ENCODE measurements around the gene ADAM22. TPM values are rescaled to one million over a fixed set of nuclear protein-coding genes. Genes with fewer than 3 reads are reported as not detected.

Gene ADAM22
- total and polyA plus RNA-seq, 2 experiments from 2014 or later: 2.7 to 18.7 TPM

DNA sequence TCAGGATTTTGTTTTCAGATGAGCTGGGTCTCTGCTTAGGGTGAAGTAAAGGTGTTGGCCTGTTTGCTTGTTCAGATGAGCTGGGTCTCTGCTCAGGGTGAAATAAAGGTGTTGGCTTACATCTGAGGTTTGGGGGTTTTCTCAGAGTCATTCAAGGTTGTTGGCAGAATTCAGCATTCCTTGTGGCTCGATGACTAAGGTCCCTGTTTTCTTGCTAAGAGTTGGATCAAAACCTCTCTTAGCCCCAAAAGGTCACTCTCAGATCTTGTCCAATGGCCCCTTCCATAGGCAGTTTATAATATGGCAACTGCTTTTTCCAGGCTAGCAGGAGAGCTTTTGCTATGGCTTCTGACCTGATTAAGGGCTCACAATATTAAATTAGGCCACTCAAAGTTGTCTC lies 106.6 kb downstream of the ADAM22 start:
- ATAC-seq (no peak), DNase-seq (ENCODE audit: low spot score) (no peak)
- no peaks in the 10 kb centered on the region for H3K36me3 ChIP-seq (ENCODE audit: insufficient read depth)
- H3K9me3 Mint-ChIP-seq: no peaks in the 10 kb centered on the region; the same call in 2 of the 3 replicates
- no peak overlapping the region for H3K4me3 Mint-ChIP-seq
- H3K27me3 ChIP-seq (ENCODE audit: insufficient read depth): no peaks in the 10 kb centered on the region
- H3K27ac ChIP-seq (ENCODE audit: low read depth): no peak overlapping the region
- TF ChIP-seq EZH2phosphoT487 (IDR thresholded peaks at IDR 0.05; ENCODE audit: unreplicated experiment) (no peak), EZH2 (IDR thresholded peaks at IDR 0.05; ENCODE audit: low read depth, unreplicated experiment) (no peak), JUNB (IDR thresholded peaks at IDR 0.05; ENCODE audit: unreplicated experiment) (no peak), STAT1 (IDR thresholded peaks at IDR 0.05; ENCODE audit: unreplicated experiment) (no peak), POLR2AphosphoS5 (IDR thresholded peaks at IDR 0.05; ENCODE audit: low read depth) (no peak), ZNF331 (CRISPR knock-in tag; IDR thresholded peaks at IDR 0.05; ENCODE audit: low read depth) (no peak), CREB1 (CRISPR knock-in tag; IDR thresholded peaks at IDR 0.05; ENCODE audit: low read depth) (no peak), ZNF114 (CRISPR knock-in tag; IDR thresholded peaks at IDR 0.05) (no peak), NANOG (IDR thresholded peaks at IDR 0.05; ENCODE audit: borderline replicate concordance) (no peak)
- TF ChIP-seq, protein P1, sequence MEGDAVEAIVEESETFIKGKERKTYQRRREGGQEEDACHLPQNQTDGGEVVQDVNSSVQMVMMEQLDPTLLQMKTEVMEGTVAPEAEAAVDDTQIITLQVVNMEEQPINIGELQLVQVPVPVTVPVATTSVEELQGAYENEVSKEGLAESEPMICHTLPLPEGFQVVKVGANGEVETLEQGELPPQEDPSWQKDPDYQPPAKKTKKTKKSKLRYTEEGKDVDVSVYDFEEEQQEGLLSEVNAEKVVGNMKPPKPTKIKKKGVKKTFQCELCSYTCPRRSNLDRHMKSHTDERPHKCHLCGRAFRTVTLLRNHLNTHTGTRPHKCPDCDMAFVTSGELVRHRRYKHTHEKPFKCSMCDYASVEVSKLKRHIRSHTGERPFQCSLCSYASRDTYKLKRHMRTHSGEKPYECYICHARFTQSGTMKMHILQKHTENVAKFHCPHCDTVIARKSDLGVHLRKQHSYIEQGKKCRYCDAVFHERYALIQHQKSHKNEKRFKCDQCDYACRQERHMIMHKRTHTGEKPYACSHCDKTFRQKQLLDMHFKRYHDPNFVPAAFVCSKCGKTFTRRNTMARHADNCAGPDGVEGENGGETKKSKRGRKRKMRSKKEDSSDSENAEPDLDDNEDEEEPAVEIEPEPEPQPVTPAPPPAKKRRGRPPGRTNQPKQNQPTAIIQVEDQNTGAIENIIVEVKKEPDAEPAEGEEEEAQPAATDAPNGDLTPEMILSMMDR (conservative IDR thresholded peaks at IDR 0.05; ENCODE audit: low read depth in 2 of 2): no peak
- TF ChIP-seq, protein P2, sequence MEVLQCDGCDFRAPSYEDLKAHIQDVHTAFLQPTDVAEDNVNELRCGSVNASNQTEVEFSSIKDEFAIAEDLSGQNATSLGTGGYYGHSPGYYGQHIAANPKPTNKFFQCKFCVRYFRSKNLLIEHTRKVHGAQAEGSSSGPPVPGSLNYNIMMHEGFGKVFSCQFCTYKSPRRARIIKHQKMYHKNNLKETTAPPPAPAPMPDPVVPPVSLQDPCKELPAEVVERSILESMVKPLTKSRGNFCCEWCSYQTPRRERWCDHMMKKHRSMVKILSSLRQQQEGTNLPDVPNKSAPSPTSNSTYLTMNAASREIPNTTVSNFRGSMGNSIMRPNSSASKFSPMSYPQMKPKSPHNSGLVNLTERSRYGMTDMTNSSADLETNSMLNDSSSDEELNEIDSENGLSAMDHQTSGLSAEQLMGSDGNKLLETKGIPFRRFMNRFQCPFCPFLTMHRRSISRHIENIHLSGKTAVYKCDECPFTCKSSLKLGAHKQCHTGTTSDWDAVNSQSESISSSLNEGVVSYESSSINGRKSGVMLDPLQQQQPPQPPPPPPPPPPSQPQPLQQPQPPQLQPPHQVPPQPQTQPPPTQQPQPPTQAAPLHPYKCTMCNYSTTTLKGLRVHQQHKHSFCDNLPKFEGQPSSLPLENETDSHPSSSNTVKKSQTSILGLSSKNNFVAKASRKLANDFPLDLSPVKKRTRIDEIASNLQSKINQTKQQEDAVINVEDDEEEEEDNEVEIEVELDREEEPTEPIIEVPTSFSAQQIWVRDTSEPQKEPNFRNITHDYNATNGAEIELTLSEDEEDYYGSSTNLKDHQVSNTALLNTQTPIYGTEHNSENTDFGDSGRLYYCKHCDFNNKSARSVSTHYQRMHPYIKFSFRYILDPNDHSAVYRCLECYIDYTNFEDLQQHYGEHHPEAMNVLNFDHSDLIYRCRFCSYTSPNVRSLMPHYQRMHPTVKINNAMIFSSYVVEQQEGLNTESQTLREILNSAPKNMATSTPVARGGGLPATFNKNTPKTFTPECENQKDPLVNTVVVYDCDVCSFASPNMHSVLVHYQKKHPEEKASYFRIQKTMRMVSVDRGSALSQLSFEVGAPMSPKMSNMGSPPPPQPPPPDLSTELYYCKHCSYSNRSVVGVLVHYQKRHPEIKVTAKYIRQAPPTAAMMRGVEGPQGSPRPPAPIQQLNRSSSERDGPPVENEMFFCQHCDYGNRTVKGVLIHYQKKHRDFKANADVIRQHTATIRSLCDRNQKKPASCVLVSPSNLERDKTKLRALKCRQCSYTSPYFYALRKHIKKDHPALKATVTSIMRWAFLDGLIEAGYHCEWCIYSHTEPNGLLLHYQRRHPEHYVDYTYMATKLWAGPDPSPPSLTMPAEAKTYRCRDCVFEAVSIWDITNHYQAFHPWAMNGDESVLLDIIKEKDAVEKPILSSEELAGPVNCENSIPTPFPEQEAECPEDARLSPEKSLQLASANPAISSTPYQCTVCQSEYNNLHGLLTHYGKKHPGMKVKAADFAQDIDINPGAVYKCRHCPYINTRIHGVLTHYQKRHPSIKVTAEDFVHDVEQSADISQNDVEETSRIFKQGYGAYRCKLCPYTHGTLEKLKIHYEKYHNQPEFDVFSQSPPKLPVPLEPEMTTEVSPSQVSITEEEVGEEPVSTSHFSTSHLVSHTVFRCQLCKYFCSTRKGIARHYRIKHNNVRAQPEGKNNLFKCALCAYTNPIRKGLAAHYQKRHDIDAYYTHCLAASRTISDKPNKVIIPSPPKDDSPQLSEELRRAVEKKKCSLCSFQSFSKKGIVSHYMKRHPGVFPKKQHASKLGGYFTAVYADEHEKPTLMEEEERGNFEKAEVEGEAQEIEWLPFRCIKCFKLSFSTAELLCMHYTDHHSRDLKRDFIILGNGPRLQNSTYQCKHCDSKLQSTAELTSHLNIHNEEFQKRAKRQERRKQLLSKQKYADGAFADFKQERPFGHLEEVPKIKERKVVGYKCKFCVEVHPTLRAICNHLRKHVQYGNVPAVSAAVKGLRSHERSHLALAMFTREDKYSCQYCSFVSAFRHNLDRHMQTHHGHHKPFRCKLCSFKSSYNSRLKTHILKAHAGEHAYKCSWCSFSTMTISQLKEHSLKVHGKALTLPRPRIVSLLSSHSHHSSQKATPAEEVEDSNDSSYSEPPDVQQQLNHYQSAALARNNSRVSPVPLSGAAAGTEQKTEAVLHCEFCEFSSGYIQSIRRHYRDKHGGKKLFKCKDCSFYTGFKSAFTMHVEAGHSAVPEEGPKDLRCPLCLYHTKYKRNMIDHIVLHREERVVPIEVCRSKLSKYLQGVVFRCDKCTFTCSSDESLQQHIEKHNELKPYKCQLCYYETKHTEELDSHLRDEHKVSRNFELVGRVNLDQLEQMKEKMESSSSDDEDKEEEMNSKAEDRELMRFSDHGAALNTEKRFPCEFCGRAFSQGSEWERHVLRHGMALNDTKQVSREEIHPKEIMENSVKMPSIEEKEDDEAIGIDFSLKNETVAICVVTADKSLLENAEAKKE (CRISPR knock-in tag; IDR thresholded peaks at IDR 0.05): no peak
- TF ChIP-seq, protein P3, sequence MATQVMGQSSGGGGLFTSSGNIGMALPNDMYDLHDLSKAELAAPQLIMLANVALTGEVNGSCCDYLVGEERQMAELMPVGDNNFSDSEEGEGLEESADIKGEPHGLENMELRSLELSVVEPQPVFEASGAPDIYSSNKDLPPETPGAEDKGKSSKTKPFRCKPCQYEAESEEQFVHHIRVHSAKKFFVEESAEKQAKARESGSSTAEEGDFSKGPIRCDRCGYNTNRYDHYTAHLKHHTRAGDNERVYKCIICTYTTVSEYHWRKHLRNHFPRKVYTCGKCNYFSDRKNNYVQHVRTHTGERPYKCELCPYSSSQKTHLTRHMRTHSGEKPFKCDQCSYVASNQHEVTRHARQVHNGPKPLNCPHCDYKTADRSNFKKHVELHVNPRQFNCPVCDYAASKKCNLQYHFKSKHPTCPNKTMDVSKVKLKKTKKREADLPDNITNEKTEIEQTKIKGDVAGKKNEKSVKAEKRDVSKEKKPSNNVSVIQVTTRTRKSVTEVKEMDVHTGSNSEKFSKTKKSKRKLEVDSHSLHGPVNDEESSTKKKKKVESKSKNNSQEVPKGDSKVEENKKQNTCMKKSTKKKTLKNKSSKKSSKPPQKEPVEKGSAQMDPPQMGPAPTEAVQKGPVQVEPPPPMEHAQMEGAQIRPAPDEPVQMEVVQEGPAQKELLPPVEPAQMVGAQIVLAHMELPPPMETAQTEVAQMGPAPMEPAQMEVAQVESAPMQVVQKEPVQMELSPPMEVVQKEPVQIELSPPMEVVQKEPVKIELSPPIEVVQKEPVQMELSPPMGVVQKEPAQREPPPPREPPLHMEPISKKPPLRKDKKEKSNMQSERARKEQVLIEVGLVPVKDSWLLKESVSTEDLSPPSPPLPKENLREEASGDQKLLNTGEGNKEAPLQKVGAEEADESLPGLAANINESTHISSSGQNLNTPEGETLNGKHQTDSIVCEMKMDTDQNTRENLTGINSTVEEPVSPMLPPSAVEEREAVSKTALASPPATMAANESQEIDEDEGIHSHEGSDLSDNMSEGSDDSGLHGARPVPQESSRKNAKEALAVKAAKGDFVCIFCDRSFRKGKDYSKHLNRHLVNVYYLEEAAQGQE (IDR thresholded peaks at IDR 0.05; ENCODE audit: unreplicated experiment): no peak
- TF ChIP-seq, protein P4, sequence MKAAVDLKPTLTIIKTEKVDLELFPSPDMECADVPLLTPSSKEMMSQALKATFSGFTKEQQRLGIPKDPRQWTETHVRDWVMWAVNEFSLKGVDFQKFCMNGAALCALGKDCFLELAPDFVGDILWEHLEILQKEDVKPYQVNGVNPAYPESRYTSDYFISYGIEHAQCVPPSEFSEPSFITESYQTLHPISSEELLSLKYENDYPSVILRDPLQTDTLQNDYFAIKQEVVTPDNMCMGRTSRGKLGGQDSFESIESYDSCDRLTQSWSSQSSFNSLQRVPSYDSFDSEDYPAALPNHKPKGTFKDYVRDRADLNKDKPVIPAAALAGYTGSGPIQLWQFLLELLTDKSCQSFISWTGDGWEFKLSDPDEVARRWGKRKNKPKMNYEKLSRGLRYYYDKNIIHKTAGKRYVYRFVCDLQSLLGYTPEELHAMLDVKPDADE (IDR thresholded peaks at IDR 0.05): no peak
- peaks cover 5% of the 10 kb centered on the region; the same call in 2 of the 3 replicates for H3K4me1 Mint-ChIP-seq
- H3K36me3 Mint-ChIP-seq (ENCODE audit: low read depth): no peaks in the 10 kb centered on the region
- no peak overlapping the region for H3K4me2 ChIP-seq
- no peaks in the 10 kb centered on the region for H4K20me1 ChIP-seq (replicated peaks; ENCODE audit: insufficient read depth)
- no peaks in the 10 kb centered on the region for H3F3A ChIP-seq (replicated peaks; ENCODE audit: low read depth)
- H3K79me2 ChIP-seq (replicated peaks; ENCODE audit: insufficient read depth): no peaks in the 10 kb centered on the region
- H3K9me2 ChIP-seq (ENCODE audit: insufficient read depth): peaks cover 3% of the 10 kb centered on the region; the same call in 1 of the 2 replicates
- no peak overlapping the region for H2AFZ ChIP-seq
- H3K27me3 Mint-ChIP-seq (ENCODE audit: insufficient read depth, low read depth, poor library complexity): no peaks in the 10 kb centered on the region
- H3K27ac Mint-ChIP-seq: no peak overlapping the region
- no peak overlapping the region for H3K4me3 ChIP-seq
- no peaks in the 10 kb centered on the region for H3K4me1 ChIP-seq (ENCODE audit: insufficient read depth)

Measured in GM23338 (cell line).